Measurements from ENCODE around the gene BBOX1.
"Not testable (repeated sequence)": the region's sequence is repeated elsewhere in the genome, so short reads cannot be mapped to it uniquely, and the experiment has no call there.

Gene BBOX1

DNA sequence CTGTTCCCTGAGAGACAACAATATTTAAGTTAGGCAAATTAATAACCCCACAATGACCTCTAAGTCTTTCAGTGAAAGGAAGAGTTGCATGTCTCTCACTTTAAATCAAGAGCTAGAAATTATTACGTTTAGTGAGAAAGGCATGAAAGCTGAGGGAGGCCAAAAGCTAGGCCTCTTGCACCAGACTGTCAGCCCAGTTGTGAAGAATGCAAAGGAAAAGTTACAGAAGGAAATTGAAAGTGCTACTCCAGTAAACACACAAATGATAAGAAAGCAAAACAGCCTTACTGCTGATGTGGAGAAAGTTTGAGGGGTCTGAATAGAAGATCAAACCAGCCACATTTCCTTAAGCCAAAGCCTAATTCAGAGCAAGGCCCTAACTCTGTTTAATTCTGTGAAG is 45.0 kb downstream of the BBOX1 start:
- DNase-seq, result no peak

DNA sequence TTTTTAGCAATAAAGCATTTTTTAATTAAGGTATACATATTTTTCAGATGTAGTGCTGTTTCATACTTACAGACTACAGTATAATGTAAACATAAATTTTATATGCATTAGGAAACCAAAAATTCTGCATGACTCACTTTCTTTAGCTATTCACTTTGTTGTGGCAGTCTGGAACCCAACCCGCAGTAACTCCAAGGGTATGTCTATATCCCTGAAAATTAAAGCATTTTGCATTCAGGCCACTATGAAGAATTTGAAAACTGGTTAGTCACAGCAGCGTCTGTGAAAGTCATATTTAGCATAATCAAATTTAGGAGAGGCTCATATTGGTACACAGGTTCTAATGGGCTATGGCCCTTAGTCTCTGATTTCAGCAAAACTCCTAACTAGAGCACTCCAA is 46.8 kb downstream of the BBOX1 start:
- DNase-seq, result peak; percentile 88

DNA sequence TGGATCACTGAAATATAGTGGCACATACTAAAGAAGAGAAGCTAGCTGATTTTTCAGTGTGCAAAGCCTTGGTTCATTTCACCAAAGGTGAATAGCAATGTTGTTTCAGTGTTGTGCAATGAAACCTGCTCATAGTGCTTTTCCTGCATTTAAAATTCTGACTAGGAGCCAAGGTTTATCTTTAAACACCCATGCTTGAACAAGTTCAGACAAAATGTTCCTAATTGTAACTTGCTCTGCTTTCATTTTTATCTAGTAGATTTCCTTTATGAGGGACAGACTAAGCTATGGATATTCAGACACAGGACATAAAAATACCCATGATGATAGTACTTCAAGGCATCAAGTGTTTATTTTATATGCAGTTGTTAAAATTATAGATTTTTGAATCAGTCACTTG is 47.7 kb downstream of the BBOX1 start:
- no peak for DNase-seq

DNA sequence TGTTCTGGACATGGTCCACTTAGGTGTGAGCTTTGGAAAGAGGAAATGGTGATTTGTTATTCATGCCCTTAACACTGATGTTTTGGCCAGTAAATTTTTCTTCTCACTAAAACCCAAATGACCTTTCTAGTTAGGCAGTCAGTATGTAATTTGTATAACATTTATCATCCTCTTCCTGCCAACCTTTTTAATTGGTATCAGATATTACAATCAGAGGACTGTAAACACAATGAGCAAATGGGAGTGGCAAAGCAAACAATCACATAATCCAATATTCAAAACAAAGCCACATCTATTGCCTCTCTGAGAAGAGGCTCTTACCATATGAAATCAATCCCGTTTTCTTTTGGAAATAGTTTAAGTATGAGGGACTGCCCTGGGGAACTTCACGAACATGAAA is 49.1 kb downstream of the BBOX1 start:
- DNase-seq, result no peak

DNA sequence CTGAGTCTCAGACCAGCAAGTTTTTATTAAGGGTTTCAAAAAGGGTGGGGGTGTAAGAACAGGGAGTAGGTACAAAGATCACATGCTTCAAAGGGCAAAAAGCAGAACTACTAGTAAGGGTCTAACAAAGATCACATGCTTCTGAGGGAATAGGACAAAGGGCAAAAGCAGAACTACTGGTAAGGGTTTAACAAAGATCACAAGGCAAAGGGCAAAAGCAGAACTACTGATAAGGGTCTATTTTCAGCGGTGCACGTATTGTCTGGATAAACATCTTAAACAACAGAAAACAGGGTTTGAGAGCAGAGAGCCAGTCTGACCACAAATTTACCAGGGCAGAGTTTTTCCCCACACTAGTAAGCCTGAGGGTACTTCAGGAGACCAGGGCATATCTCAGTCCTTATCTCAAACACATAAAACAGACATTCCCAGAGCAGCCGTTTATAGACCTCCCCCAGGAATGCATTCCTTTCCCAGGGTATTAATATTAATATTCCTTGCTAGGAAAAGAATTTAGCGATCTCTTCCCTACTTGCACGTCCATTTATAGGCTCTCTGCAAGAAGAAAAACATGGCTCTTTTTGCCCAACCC is 49.8 kb downstream of the BBOX1 start:
- DNase-seq, result not testable (repeated sequence)

DNA sequence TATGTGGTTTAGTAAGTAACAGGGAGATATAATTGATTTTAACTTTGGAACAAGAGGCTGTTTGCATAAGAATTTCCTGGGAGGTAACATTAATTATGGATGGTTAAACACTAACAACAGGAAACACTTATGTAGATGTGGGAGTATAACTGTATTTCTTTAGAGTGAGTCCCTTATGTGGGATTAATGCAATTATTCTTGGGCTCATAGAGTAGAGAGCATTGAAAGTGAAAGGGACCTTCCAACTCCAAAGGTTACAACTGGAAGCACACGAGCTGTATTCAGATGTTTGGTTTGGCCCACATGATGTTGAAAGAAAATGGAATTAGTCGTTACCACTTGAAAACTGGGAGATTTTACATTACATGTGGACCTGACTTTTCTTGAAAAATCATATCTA is 53.5 kb downstream of the BBOX1 start:
- DNase-seq, result no peak

DNA sequence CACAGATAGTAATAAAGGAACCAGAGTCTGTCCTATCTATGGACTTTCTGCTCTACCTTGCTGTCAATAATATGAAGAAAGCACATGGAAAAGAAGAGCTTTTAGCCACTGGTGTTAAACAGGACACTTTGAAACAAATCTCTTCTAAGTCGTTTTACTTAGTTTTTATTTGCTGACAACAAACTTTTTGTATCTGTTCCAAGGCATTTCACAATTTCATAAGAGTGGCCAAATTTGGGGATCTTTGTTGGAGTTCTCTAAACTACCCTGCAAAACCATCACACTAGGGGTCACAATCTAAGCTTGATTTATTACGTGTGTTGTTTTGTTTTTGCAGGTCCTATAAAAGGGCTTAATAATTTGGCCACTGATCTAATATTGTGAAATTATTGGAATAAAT is 54.4 kb downstream of the BBOX1 start:
- DNase-seq, result no peak

DNA sequence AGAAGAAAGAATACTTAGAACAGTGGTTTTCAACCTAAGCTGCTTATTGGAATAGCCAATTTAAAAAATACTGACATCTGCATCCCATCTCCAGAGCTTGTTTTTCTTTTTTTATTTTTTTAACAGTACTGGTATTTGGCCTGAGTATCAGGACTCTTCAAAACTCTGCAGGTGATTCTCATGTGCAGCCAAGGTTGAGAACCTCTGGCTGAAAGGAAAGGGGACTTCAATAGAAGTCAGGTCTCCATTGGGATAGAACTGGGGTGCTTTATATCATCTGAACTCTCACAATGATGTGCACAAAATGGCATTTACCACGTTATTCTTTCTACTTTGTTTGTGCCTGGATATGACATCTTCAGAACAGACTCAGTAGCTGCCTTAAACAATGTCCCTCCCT is 55.3 kb downstream of the BBOX1 start:
- no peak for DNase-seq

DNA sequence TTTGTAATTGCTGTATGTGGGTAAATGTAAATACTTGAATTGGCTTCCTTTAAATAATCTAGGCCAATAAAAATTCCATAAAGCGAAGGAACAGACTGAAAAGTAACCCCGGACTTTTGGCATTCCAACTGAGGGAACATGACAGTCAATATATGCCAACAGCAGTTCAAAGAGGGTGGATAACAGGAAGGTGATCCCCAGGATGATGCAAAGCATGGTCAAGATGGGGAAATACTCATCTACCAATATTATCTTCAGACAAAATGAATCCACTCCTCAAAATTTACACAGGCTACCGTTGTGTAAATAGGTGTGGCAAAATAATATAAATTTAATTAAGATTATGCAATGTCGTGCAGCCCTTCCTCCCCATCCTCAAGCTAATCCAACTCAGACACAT is 56.9 kb downstream of the BBOX1 start:
- no peak for DNase-seq

DNA sequence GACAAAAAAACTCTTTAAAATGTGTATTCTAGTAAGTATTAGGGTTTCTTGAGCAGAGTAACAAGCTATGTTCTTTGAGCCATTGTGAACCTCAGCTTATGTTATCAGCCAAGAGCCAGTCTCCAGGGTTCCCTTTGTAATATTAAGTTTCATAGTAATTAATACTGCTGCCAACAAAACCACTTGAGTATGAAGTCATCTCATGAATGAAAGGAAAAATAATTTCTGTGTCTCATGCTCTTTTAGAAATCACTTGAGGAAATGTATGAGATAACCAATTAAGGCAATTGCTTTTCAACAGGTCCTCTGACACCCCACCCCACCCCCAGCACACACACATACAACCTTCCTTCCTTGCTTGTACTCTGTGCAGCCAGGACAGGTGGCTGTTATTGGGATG is 59.9 kb downstream of the BBOX1 start:
- no peak for DNase-seq

DNA sequence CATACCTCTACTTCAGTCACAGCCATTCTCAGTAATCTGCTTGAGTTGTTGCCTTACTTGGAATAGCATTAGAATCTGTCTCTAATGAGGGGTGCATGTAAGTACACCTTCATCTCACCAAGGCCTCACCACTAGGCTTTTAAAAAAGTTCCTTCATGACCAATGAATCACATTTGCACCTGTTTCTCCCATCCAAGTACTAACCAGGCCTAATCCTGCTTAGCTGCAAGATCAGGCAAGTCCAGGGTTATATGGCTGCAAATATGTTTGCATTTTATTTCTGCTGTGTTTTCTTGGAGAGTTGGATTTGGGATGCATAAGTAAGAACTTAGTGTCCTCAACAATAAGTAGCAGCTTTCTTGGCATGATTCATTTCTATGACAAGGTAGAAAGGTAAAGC is 66.9 kb downstream of the BBOX1 start:
- no peak for DNase-seq

DNA sequence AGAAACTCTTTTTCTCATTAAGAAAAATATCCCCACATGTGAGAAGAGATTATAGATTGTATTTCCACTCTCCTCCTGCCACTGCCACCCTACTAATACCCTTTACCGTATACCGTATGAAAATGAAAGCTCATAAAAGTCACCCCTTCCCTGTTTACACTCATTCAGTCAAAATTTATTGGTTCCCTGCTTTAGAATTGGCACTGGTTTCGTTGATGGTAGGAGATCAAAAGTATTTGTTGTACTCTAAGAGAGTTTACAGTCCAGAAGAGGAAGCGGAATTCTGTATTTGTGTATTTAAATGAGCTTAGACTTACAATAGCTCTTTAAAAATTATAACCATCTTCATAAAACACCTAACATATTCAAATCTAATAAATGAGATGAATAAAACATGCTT is 68.2 kb downstream of the BBOX1 start:
- no peak for DNase-seq

DNA sequence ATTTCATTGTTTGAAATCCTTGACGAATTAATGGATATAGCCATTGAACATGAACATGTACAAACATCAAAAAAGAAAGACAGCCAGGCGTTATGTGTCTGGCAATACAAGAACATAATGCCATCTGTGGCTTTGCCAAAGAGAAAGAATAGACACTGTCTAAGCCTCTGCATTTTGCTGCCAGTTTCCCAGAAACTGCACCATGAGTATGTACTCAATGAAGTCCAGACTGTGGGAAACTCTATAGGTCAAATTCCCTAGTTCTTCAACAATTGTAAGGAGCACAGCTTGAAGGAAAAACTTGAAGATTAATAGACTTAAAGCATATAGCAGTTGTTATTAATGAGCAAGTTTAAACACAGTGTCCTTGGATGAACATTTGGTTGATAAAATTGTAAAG is 71.3 kb downstream of the BBOX1 start:
- no peak for DNase-seq

DNA sequence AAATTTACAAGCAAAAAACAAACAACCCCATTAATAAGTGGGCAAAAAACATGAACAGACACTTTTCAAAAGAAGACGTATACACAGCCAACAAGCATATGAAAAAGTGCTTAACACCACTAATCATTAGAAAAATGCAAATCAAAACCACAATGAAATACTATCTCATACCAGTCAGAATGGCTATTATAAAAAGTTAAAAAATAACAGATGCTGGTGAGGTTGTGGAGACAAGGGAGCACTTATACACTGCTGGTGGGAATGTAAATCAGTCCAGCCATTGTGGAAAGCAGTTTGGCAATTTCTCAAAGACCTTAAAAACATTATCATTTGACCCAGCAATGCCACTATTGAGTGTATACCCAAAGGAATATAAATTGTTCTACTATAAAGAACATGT is 72.3 kb downstream of the BBOX1 start:
- DNase-seq, result peak; percentile 55

DNA sequence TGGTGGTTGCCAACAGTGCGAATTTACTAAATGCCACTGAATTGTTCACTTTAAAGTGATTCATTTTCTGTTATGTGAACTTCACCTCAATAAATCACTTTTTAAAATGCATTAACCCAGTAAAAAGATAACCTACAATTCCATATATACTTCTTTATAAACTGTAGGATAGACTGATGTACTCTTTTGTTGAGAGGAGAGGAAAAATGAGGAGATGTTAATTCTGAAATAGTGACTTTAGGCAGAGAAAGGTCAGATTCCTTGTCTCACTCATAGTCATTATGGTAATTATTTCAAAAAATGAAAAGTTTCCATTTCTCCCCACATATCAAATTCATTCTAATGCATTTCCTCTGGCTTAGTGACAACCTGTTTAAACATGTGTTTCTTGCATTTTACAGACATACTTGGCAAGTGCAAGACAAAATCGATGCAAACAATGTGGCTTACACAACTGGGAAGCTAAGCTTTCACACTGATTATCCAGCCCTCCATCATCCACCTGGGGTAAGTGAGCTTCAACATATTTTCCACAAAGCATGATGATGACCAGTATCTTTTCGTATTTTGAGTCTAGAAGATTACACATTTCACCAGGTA is 74.5 kb downstream of the BBOX1 start:
- no peak for DNase-seq

DNA sequence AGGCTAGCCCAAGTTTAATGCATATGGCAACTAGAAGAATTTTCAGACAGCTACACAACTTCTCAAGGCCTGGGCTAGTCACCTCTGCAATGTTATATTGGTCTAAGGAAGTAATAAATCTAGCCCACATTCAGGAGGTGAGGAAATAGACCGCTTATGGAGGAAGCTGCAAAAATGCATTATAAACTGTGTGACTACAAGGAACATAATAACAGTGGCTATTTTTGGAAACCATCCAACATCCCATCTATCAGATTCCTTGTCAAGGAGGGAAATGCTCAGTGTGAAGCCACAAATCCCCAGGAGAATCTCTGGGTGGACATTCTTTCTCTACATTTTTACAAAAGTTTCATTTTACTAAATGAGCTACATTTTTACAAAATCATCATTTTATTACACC is 76.1 kb downstream of the BBOX1 start:
- peak; percentile 98 for DNase-seq

DNA sequence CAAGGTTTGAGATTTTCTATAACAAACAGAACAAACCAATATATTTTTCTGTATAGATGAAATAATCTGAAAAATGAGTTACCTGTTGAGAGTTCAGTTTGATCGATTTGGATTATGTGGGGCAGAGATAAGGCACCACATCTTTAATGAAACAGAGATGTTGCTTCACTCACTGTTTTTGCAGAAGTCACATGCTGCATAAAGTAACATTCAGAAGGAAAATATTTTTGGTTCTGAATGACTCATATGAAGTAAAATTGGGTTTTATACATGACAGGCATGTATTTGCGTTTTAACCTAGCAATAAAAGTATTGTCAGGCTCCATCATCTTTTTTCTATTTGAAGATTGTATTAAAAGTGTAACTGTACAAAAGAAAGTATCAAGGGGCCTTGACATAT is 77.8 kb downstream of the BBOX1 start:
- peak; percentile 34 for DNase-seq

DNA sequence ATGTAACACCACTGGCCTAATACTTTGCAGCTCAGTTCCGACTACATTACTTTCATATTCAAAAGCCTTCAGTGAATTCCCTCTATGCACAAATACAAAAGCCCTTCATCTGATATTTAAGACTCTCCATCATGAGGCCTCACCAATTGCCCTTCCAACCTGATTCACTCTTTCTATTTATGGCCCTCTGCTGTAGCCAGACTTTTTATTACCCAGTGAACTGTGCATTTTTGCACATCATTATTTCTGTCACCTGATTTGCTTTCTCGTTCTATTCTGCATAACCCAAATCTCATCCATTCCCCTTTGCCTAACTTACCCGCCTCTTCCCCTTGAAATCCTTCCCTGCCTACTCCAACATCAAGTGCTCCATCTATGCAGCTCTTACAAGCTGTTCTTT is 78.3 kb downstream of the BBOX1 start:
- no peak for DNase-seq

DNA sequence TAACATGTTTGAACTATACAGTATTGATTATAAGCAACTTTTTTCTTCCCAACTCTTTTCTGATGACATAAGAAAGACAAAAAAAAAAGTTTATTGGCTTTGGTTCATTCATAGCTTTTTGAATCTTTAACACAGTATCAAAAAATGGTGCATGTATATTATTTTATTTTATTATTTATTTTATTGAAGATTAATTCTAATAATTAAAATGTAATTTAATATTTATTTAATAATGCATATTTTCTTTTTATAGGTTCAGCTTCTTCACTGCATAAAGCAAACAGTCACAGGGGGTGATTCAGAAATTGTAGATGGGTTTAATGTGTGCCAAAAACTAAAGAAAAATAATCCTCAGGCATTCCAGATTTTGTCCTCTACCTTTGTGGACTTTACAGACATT is 78.8 kb downstream of the BBOX1 start:
- no peak for DNase-seq

DNA sequence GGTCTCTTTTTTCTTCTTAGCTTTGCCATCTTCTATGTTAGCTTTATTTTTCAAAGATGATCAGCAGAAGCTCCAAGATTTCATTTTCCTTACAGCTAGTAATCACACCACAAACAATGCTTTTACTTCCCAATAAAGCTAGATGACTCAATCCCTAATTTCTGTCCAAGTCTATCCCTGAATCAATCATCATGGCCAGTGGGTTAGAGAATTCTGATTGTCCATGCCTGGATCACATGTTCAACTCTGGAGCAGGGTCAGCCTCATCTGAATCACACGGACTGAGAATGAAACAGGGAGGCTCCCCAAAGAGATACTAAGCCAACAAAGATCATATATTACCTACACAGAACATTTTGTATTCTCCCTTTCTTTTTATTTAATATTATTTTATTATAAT is 79.6 kb downstream of the BBOX1 start:
- DNase-seq, result peak; percentile 32

DNA sequence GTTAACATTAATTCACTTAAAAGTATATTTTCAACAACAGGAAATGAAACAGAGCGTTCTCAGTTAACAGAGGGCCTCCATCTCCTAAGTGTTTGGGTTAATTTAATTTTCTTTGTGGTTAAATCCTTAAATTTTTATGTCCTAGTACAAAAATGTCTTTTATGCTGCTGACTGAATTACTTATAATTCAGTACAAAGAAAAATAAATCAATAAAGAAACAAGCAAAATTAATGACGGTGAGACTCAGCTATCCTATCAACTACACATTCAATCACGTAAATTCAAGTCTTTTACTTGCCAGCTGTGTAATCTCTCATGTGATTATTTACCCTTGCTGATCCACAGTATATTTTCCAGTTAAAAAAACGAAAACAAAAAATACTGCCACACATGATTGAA is 81.4 kb downstream of the BBOX1 start:
- DNase-seq, result no peak

DNA sequence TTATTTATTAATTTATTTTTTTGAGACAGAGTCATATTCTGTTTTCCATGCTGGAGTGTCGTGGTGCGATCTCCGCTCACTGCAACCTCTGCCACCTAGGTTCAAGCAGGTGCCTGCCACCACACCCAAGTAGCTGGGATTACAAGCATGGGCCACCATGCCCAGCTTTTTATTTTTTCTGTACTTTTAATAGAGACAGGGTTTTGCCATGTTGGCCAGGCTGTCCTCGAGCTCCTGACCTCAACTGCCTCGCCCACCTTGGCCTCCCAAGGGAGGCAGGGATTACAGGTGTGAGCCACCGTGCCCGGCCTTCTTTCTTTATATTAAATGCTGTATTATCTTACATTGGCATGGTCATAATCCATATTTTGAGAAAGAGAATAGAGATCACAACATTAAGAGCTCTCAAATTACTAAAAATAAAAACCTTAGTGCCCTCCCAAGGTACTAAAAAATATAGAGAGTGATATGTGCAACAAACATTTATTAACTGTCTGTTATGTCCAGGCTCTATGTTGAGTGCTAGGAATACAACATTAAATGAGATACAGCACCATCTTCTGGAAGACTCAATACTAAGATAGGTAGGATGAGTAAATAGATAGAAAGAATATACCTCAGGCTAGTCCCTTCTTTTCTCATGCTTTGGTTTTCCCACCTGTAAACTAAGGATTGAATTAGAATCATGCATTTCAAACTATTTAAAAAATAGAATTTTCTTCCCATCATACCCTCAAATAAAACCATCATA is 84.1 kb downstream of the BBOX1 start:
- DNase-seq, result peak; percentile 51

DNA sequence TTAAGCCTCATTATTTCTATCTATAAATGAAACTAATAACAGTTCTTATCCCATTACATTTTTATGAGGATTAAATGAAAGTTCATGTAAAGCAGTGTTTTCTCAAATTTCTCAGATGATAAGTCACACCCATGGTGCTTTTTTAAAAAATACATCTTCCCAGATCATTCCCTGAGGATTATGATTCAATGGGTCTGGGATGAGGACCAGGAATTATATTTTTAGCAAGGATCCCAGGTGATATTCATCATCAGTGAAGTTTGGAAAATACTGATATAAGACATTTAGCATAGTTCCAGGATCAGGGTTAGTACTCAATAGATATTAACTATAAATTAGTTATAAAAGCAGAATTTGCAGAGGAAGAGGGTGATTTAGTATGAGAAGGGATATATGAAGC is 89.1 kb downstream of the BBOX1 start:
- DNase-seq, result no peak

DNA sequence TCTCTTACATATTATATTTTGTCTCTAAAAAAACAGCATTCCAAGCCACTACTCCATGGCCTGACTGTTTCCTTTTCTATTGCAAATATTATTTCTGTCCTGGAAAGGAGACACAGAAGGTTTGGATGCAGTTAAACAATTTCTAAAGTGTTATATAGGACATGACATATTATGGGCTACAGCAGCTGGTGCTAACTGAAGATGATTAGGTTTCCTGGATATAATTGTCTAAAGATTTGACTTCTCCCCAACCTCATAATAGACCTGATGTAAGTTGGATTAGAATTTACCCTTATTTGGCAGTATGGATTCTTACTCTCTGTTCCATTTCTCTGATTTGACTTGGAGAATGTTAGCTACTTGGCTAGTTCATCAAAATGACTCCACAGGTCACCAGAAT is 90.2 kb downstream of the BBOX1 start:
- DNase-seq, result no peak

DNA sequence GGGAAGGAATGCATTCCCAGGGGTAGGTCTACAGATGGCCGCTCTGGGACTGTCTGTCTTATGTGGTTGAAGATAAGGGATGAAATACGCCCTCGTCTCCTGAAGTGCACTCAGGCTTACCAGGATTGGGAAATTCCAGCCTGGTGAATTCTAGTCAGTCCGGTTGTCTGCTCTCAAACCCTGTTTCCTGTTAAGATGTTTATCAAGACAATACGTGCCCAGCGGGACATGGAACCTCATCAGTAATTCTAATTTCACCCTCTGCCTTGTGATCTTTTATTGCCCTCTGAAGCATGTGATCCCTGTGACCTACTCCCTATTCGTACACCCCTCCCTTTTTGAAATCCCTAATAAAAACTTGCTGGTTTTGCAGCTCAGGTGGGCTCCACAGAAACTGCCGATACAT is 95.3 kb downstream of the BBOX1 start:
- DNase-seq, result not testable (repeated sequence)
